Measurements from ENCODE around the gene ZFYVE28. TPM values are rescaled to one million over a fixed set of nuclear protein-coding genes. Genes with fewer than 3 reads are reported as not detected.

Gene ZFYVE28
- total and polyA plus RNA-seq, 2 of the 8 experiments (the other 6 are each of a cell fraction or from before 2014, with no cell fraction given): 1.7 to 4.9 TPM

- Histone ChIP-seq H2BK120ac (replicated peaks; ENCODE audit: low read depth, low read length) (no peak overlapping the region), H3K4ac (replicated peaks; ENCODE audit: insufficient read length, low read depth, low read length) (no peak overlapping the region), H2BK5ac (ENCODE audit: low read depth, low read length) (peak overlapping the region; percentile 60; the same call in 1 of the 2 replicates), H4K91ac (replicated peaks; ENCODE audit: insufficient read length, low read length) (no peak overlapping the region), H2AK5ac (ENCODE audit: low read depth, low read length) (no peak overlapping the region), H3K23ac (ENCODE audit: insufficient read length) (no peak overlapping the region), H3K9ac (replicated peaks in 1 of 4; ENCODE audit: extremely low read depth in 1 of 4, low read depth in 3 of 4, low read length in 3 of 4) (no peak overlapping the region), H3K56ac (replicated peaks; ENCODE audit: insufficient read length, low read depth, low read length) (no peak overlapping the region), H3K23me2 (ENCODE audit: low read depth, low read length) (peaks cover 4% of the 10 kb centered on the region; the same call in 1 of the 2 replicates), H2BK20ac (ENCODE audit: low read length) (no peak overlapping the region), H2BK15ac (ENCODE audit: low read length) (no peak overlapping the region), H3K4me1 (replicated peaks in 1 of 4; ENCODE audit: control insufficient read depth in 3 of 4, insufficient read depth in 4 of 4, low read length in 3 of 4) (peaks cover 0 to 15% (median 10%) of the 10 kb centered on the region in 4 experiments; a peak in 5 of 7 replicates), H2AFZ (ENCODE audit: low read length) (no peak overlapping the region), H3K79me1 (ENCODE audit: low read depth, low read length) (no peaks in the 10 kb centered on the region), H3K36me3 (ENCODE audit: control insufficient read depth in 2 of 4, insufficient read depth in 4 of 4, low read length in 3 of 4) (no peaks in the 10 kb centered on the region), H3K9me3 (ENCODE audit: insufficient read depth in 2 of 2, low read depth in 1 of 2, low read length in 1 of 2) (no peaks in the 10 kb centered on the region), H3K18ac (ENCODE audit: extremely low read depth, low read length) (no peak overlapping the region), H3K27ac (ENCODE audit: low read depth, low read length) (no peak overlapping the region), H4K8ac (ENCODE audit: extremely low read depth, insufficient read depth, low read length) (no peak overlapping the region; the same call in 1 of the 2 replicates), H2BK12ac (ENCODE audit: low read depth, low read length) (no peak overlapping the region), H4K20me1 (replicated peaks in 1 of 2; ENCODE audit: control insufficient read depth in 1 of 2, insufficient read depth in 2 of 2, low read length in 2 of 2) (no peaks in the 10 kb centered on the region), H4K5ac (ENCODE audit: insufficient read length, low read depth, low read length) (no peak overlapping the region), H3K79me2 (ENCODE audit: control insufficient read depth in 1 of 2, insufficient read depth in 2 of 2, low read length in 2 of 2) (no peaks in the 10 kb centered on the region), H3K27me3 (replicated peaks in 1 of 4; ENCODE audit: control insufficient read depth in 3 of 4, extremely low read depth in 1 of 4, insufficient read depth in 3 of 4, low read length in 3 of 4) (no peaks in the 10 kb centered on the region), H3K14ac (ENCODE audit: insufficient read length) (no peak overlapping the region), H3K4me3 (ENCODE audit: extremely low read depth in 1 of 4, insufficient read depth in 2 of 4, low read depth in 3 of 4, low read length in 4 of 4) (no peak overlapping the region), H3K4me2 (ENCODE audit: insufficient read depth in 1 of 2, low read depth in 2 of 2, low read length in 2 of 2) (no peak overlapping the region)
- no peak for FAIRE-seq
- ChIA-PET POLR2A (ENCODE audit: partially characterized antibody) (no interaction called here), CTCF (ENCODE audit: partially characterized antibody) (no interaction called here)
- TF ChIP-seq, protein P1, sequence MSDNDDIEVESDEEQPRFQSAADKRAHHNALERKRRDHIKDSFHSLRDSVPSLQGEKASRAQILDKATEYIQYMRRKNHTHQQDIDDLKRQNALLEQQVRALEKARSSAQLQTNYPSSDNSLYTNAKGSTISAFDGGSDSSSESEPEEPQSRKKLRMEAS (IDR thresholded peaks at IDR 0.05): no peak
- no peak for TF ChIP-seq CTBP2 (IDR thresholded peaks at IDR 0.05; ENCODE audit: borderline replicate concordance, insufficient read depth, insufficient read length, low read length)
- no peak for TF ChIP-seq KDM1A (IDR thresholded peaks at IDR 0.05; ENCODE audit: borderline replicate concordance, low read length)
- TF ChIP-seq TBP (IDR thresholded peaks at IDR 0.05; ENCODE audit: low read depth, low read length): no peak
- no peak for TF ChIP-seq GABPA (IDR thresholded peaks at IDR 0.05; ENCODE audit: borderline replicate concordance, insufficient read depth, low read length)
- no peak for TF ChIP-seq BRCA1 (IDR thresholded peaks at IDR 0.05; ENCODE audit: low read depth, low read length)
- TF ChIP-seq ATF3 (IDR thresholded peaks at IDR 0.05; ENCODE audit: insufficient read depth, low read depth, low read length): no peak
- TF ChIP-seq POLR2A (IDR thresholded peaks at IDR 0.05; ENCODE audit: control extremely low read depth in 1 of 2, low read depth in 2 of 2, low read length in 2 of 2): no peak
- TF ChIP-seq SP1 (IDR thresholded peaks at IDR 0.05; ENCODE audit: low read depth, low read length): no peak
- no peak for TF ChIP-seq MAFK (IDR thresholded peaks at IDR 0.05; ENCODE audit: low read depth, low read length)
- no peak for TF ChIP-seq TEAD4 (IDR thresholded peaks at IDR 0.05; ENCODE audit: low read depth, low read length)
- 80% methylated on average over 5 of the region's 5 CpGs; no CpG with 5 or more reads in 1 of the 2 experiments for WGBS, 2 experiments (ENCODE audit: extremely low coverage in 1 of 2, insufficient coverage in 1 of 2, insufficient read length in 1 of 2, insufficient replicate concordance in 2 of 2, low coverage in 1 of 2, low lambda C conversion rate in 2 of 2, missing lambda C conversion rate in 1 of 2)
- no peak for DNase-seq (ENCODE audit: low read depth in 1 of 2, low spot score in 2 of 2)
Observed at GRCh38 chr4:2266821-2267220, 151.6 kb downstream of the ZFYVE28 start.

Measured in H1 (cell line).